WTC11 (cell line): ENCODE results near the gene CCNB1. TPM values are rescaled to one million over a fixed set of nuclear protein-coding genes. Genes with fewer than 3 reads are reported as not detected.

Experiments
- ATAC-seq: fragments of 200-7000 bp; cut with Tn5 transposase; 2 replicates; pipeline ENCODE4 v1.10.0; 2021; ENCODE audit warnings: mild to moderate bottlenecking, moderate library complexity
- CTCF ChIA-PET: fragments of 300-600 bp; sonication (Branson Sonifier 250); formaldehyde crosslinking; loops from one replicate; lab custom pipeline; 2021; ENCODE audit warnings: antibody characterized with exemption; lab: Charles Lee
- POLR2A ChIA-PET: fragments of 350-600 bp; sonication (Branson Sonifier 250); formaldehyde crosslinking; loops from one replicate; lab custom pipeline; 2021; ENCODE audit warnings: antibody characterized with exemption; lab: Charles Lee
- DNase-seq: peaks from one replicate; pipeline ENCODE4 v3.0.0; 2021; ENCODE audit warnings: low spot score
- H3K27ac Mint-ChIP-seq: 2 replicates; pipeline ENCODE4 v1.8.0; 2021; ENCODE audit warnings: mixed read lengths
- H3K27me3 Mint-ChIP-seq: 2 replicates; pipeline ENCODE4 v1.8.0; 2021; ENCODE audit warnings: low read depth, mild to moderate bottlenecking, moderate library complexity, mixed read lengths
- H3K36me3 Mint-ChIP-seq: 2 replicates; pipeline ENCODE4 v1.8.0; 2021; ENCODE audit warnings: mixed read lengths
- H3K4me1 Mint-ChIP-seq: 2 replicates; pipeline ENCODE4 v1.8.0; 2022; ENCODE audit warnings: mixed read lengths
- H3K4me3 Mint-ChIP-seq: 2 replicates; pipeline ENCODE4 v1.8.0; 2021; ENCODE audit warnings: mild to moderate bottlenecking, moderate library complexity, mixed read lengths
- H3K9me3 Mint-ChIP-seq: 2 replicates; pipeline ENCODE4 v1.8.0; 2021; ENCODE audit warnings: mixed read lengths
- ATF2 ChIP-seq: sonication (generic); formaldehyde crosslinking; IDR thresholded peaks from 2 replicates; pipeline ENCODE4 v1.8.1; 2022; ENCODE audit warnings: low read depth, missing genetic modification reagents, borderline replicate concordance
- CREM ChIP-seq: sonication (generic); formaldehyde crosslinking; IDR thresholded peaks from 2 replicates; pipeline ENCODE4 v1.8.1; 2022; ENCODE audit warnings: mild to moderate bottlenecking, missing genetic modification reagents, moderate library complexity
- ETV6 ChIP-seq: sonication (generic); formaldehyde crosslinking; IDR thresholded peaks from 2 replicates; pipeline ENCODE4 v1.8.1; 2022; ENCODE audit warnings: mild to moderate bottlenecking, missing genetic modification reagents
- GTF2I ChIP-seq: fragments of 250-450 bp; sonication (Bioruptor Pico); conservative IDR thresholded peaks from 2 replicates; pipeline ENCODE4 v1.4.0; 2021; ENCODE audit warnings: mild to moderate bottlenecking
- NR2C2 ChIP-seq: sonication (generic); formaldehyde crosslinking; IDR thresholded peaks from 2 replicates; pipeline ENCODE4 v1.8.0; 2022; ENCODE audit warnings: mild to moderate bottlenecking, missing genetic modification reagents
- PRDM15 ChIP-seq: sonication (generic); formaldehyde crosslinking; IDR thresholded peaks from 2 replicates; pipeline ENCODE4 v1.8.0; 2022; ENCODE audit warnings: missing genetic modification reagents
- PRRX2 ChIP-seq: fragments of 250-450 bp; sonication (Bioruptor Pico); IDR thresholded peaks from 2 replicates; pipeline ENCODE4 v1.8.0; 2021; ENCODE audit warnings: mild to moderate bottlenecking
- SP1 ChIP-seq: sonication (generic); formaldehyde crosslinking; conservative IDR thresholded peaks from 2 replicates; pipeline ENCODE4 v1.8.1; 2022; ENCODE audit warnings: missing genetic modification reagents
- USF2 ChIP-seq: sonication (generic); formaldehyde crosslinking; IDR thresholded peaks from 2 replicates; pipeline ENCODE4 v1.8.1; 2023; ENCODE audit warnings: mild to moderate bottlenecking, missing genetic modification reagents, moderate library complexity
- ZNF281 ChIP-seq: sonication (generic); formaldehyde crosslinking; IDR thresholded peaks from 2 replicates; pipeline ENCODE4 v1.8.0; 2023; ENCODE audit warnings: mild to moderate bottlenecking, missing genetic modification reagents
- ZNF317 ChIP-seq: sonication (generic); formaldehyde crosslinking; IDR thresholded peaks from 2 replicates; pipeline ENCODE4 v1.8.1; 2023; ENCODE audit warnings: low read depth, mild to moderate bottlenecking, moderate library complexity, missing genetic modification reagents, borderline replicate concordance
- ZNF416 ChIP-seq: fragments of 250-450 bp; sonication (Bioruptor Pico); IDR thresholded peaks from 2 replicates; pipeline ENCODE4 v1.9.0; 2021; ENCODE audit warnings: mild to moderate bottlenecking, inconsistent platforms
- ZNF425 ChIP-seq: fragments of 250-450 bp; sonication (Bioruptor Pico); conservative IDR thresholded peaks from 2 replicates; pipeline ENCODE4 v1.9.0; 2021; ENCODE audit warnings: mild to moderate bottlenecking
- total RNA-seq: library from RNA; stranded (reverse); gene quantifications from 3 replicates; pipeline ENCODE4 v1.2.3, GENCODE V29; 2021

Gene CCNB1
- total RNA-seq, 1 experiment from 2014 or later, result 312 TPM

- no peak for TF ChIP-seq USF2 (CRISPR knock-in tag)
- no peak for TF ChIP-seq GTF2I (CRISPR knock-in tag)
- TF ChIP-seq PRRX2 (CRISPR knock-in tag), result no peak
- TF ChIP-seq NR2C2 (CRISPR knock-in tag), result no peak
- TF ChIP-seq SP1 (CRISPR knock-in tag), result no peak
- TF ChIP-seq ZNF317 (CRISPR knock-in tag), result no peak
- TF ChIP-seq ZNF281 (CRISPR knock-in tag), result no peak
- TF ChIP-seq ZNF416 (CRISPR knock-in tag), result no peak
- no peak for TF ChIP-seq PRDM15 (CRISPR knock-in tag)
- no peak for TF ChIP-seq CREM (CRISPR knock-in tag)
- no peak for TF ChIP-seq ZNF425 (CRISPR knock-in tag)
- TF ChIP-seq ETV6 (CRISPR knock-in tag), result no peak
- TF ChIP-seq ATF2 (CRISPR knock-in tag), result no peak
- Mint-ChIP-seq H3K27me3 (no peaks in the 10 kb centered on the region), H3K4me1 (peaks cover 2% of the 10 kb centered on the region; the same call in 1 of the 2 replicates), H3K9me3 (0 out of 2 replicates have a peak, but pooled peaks cover 3% of the 10 kb centered on the region), H3K36me3 (peaks cover 32% of the 10 kb centered on the region), H3K27ac (peak overlapping the region; percentile 1; the same call in 1 of the 2 replicates), H3K4me3 (no peak overlapping the region)
- POLR2A ChIA-PET, result interaction anchor here (0.5 kb wide), 1 partner anchor 13 kb away, joined by 4 read pairs; no protein-coding TSS in a partner anchor
- DNase-seq (no peak), ATAC-seq (no peak)
- CTCF ChIA-PET, result no interaction called here
These were observed 45.1 kb downstream of the CCNB1 start for GRCh38 chr5:69212022-69212421.
